GM18867 (cell line): ENCODE results near the gene POMGNT2.
"Not testable (repeated sequence)": the region's sequence is repeated elsewhere in the genome, so short reads cannot be mapped to it uniquely, and the experiment has no call there.

Source experiments
- ATAC-seq: cut with Tn5 transposase; IDR thresholded peaks from one replicate; pipeline ENCODE4 v1.9.1; 2021; ENCODE audit warnings: mild to moderate bottlenecking, moderate library complexity; ENCODE audit not compliant: unreplicated experiment

The POMGNT2 gene

GRCh38 chr3:43048470-43048869 lies 57.4 kb downstream of the POMGNT2 start:
- ATAC-seq, result no peak

GRCh38 chr3:43046583-43046982 lies 59.3 kb downstream of the POMGNT2 start:
- no peak for ATAC-seq

GRCh38 chr3:43045079-43045478 lies 60.8 kb downstream of the POMGNT2 start:
- ATAC-seq, result not testable (repeated sequence)

GRCh38 chr3:43043793-43044192 lies 62.1 kb downstream of the POMGNT2 start:
- no peak for ATAC-seq

GRCh38 chr3:43043071-43043766 lies 62.7 kb downstream of the POMGNT2 start:
- ATAC-seq, result no peak

GRCh38 chr3:43041517-43041916 lies 64.4 kb downstream of the POMGNT2 start:
- no peak for ATAC-seq

- peak; percentile 79 for ATAC-seq
Measured at GRCh38 chr3:43038010-43038409, 67.9 kb downstream of the POMGNT2 start.

- ATAC-seq, result peak; percentile 63
Measured at GRCh38 chr3:43036621-43037423, 69.1 kb downstream of the POMGNT2 start.

- ATAC-seq, result no peak
Measured at GRCh38 chr3:43035801-43036365, 70.0 kb downstream of the POMGNT2 start.

GRCh38 chr3:43034911-43035310 lies 71.0 kb downstream of the POMGNT2 start:
- no peak for ATAC-seq

GRCh38 chr3:43034200-43034599 lies 71.7 kb downstream of the POMGNT2 start:
- ATAC-seq, result no peak

- ATAC-seq, result no peak
Measured at GRCh38 chr3:43032646-43033628, 72.9 kb downstream of the POMGNT2 start.

GRCh38 chr3:43031889-43032545 lies 73.9 kb downstream of the POMGNT2 start:
- no peak for ATAC-seq

GRCh38 chr3:43031485-43031884 lies 74.4 kb downstream of the POMGNT2 start:
- ATAC-seq, result no peak

- ATAC-seq, result no peak
Measured at GRCh38 chr3:43030162-43030935, 75.5 kb downstream of the POMGNT2 start.
